HFFc6 (cell line): ENCODE results near the gene TBXAS1. TPM values are rescaled to one million over a fixed set of nuclear protein-coding genes. Genes with fewer than 3 reads are reported as not detected.

Source experiments
- DNase-seq: peaks from one replicate; pipeline ENCODE4 v3.0.0-alpha.2; 2018
- H3K27ac Mint-ChIP-seq: 2 replicates; pipeline ENCODE4 v1.8.0; 2020; ENCODE audit warnings: mild to moderate bottlenecking, mixed read lengths
- H3K27me3 Mint-ChIP-seq: 2 replicates; pipeline ENCODE4 v1.8.0; 2021; ENCODE audit warnings: mild to moderate bottlenecking, moderate library complexity, mixed read lengths; ENCODE audit not compliant: insufficient read depth
- H3K36me3 Mint-ChIP-seq: 2 replicates; pipeline ENCODE4 v1.8.0; 2021; ENCODE audit warnings: low read depth, mixed read lengths
- H3K4me1 Mint-ChIP-seq: 2 replicates; pipeline ENCODE4 v1.8.0; 2020; ENCODE audit warnings: low read depth, mixed read lengths
- H3K4me3 Mint-ChIP-seq: 2 replicates; pipeline ENCODE4 v1.8.0; 2020; ENCODE audit warnings: mild to moderate bottlenecking, moderate library complexity, mixed read lengths
- H3K9me3 Mint-ChIP-seq: 2 replicates; pipeline ENCODE4 v1.8.0; 2020; ENCODE audit warnings: mild to moderate bottlenecking, mixed read lengths
- CTCF ChIP-seq: fragments of 200-600 bp; sonication (generic); IDR thresholded peaks from 2 replicates; pipeline ENCODE4 v1.5.0; 2021; ENCODE audit warnings: antibody characterized with exemption, mild to moderate bottlenecking
- total RNA-seq, 6 experiments: library from RNA; stranded (reverse); fragmentation: NEBNext Ultra II Directional; extraction: Animal tissue kit (Norgen Biotek cat#: 25700); gene quantifications; 2 replicates in 1 of 6; 3 replicates in 5 of 6; pipeline ENCODE4 v1.2.3, GENCODE V29; 2021

The TBXAS1 gene
- total RNA-seq, 6 experiments from 2014 or later, result 0.47 to 1.8 (median 1.0) TPM

- H3K4me3 Mint-ChIP-seq, result no peak overlapping the region
- H3K27ac Mint-ChIP-seq, result no peak overlapping the region
- TF ChIP-seq CTCF, result no peak
- H3K4me1 Mint-ChIP-seq, result peaks cover 7% of the 10 kb centered on the region; the same call in 1 of the 2 replicates
- no peaks in the 10 kb centered on the region for H3K9me3 Mint-ChIP-seq
- H3K36me3 Mint-ChIP-seq, result peaks cover 15% of the 10 kb centered on the region; the same call in 1 of the 2 replicates
- no peaks in the 10 kb centered on the region; the same call in 1 of the 2 replicates for H3K27me3 Mint-ChIP-seq
- no peak for DNase-seq
Observed at GRCh38 chr7:140051820-140052219, 222.8 kb downstream of the TBXAS1 start.

- no peaks in the 10 kb centered on the region; the same call in 1 of the 2 replicates for H3K27me3 Mint-ChIP-seq
- H3K36me3 Mint-ChIP-seq, result peaks cover 27% of the 10 kb centered on the region
- H3K4me3 Mint-ChIP-seq, result no peak overlapping the region
- peaks cover 26% of the 10 kb centered on the region for H3K4me1 Mint-ChIP-seq
- no peak for DNase-seq
- no peak overlapping the region for H3K27ac Mint-ChIP-seq
- no peak for TF ChIP-seq CTCF
- no peaks in the 10 kb centered on the region for H3K9me3 Mint-ChIP-seq
Observed at GRCh38 chr7:140053812-140054539, 224.9 kb downstream of the TBXAS1 start.

GRCh38 chr7:140054751-140055150 lies 225.7 kb downstream of the TBXAS1 start:
- Mint-ChIP-seq H3K4me1 (peaks cover 32% of the 10 kb centered on the region), H3K27me3 (no peaks in the 10 kb centered on the region; the same call in 1 of the 2 replicates), H3K27ac (no peak overlapping the region), H3K9me3 (no peaks in the 10 kb centered on the region), H3K36me3 (peaks cover 27% of the 10 kb centered on the region), H3K4me3 (no peak overlapping the region)
- no peak for TF ChIP-seq CTCF
- no peak for DNase-seq

- H3K27me3 Mint-ChIP-seq, result no peaks in the 10 kb centered on the region; the same call in 1 of the 2 replicates
- H3K36me3 Mint-ChIP-seq, result peaks cover 27% of the 10 kb centered on the region
- no peak for TF ChIP-seq CTCF
- H3K27ac Mint-ChIP-seq, result no peak overlapping the region
- peaks cover 38% of the 10 kb centered on the region for H3K4me1 Mint-ChIP-seq
- no peaks in the 10 kb centered on the region for H3K9me3 Mint-ChIP-seq
- no peak overlapping the region for H3K4me3 Mint-ChIP-seq
- no peak for DNase-seq
Observed at GRCh38 chr7:140055833-140056232, 226.8 kb downstream of the TBXAS1 start.

- Mint-ChIP-seq H3K36me3 (peaks cover 27% of the 10 kb centered on the region), H3K9me3 (no peaks in the 10 kb centered on the region), H3K4me3 (no peak overlapping the region), H3K27ac (no peak overlapping the region), H3K4me1 (peaks cover 46% of the 10 kb centered on the region), H3K27me3 (peaks cover 2% of the 10 kb centered on the region; the same call in 1 of the 2 replicates)
- no peak for TF ChIP-seq CTCF
- DNase-seq, result no peak
Observed at GRCh38 chr7:140056431-140057142, 227.5 kb downstream of the TBXAS1 start.
